GM21786 (cell line): ENCODE data around the gene NTRK3.

Experiments used
- ATAC-seq: cut with Tn5 transposase; IDR thresholded peaks from one replicate; pipeline ENCODE4 v1.9.1; 2021; ENCODE audit not compliant: unreplicated experiment

NTRK3 gene

GRCh38 chr15:88232771-88233201 is 23.8 kb downstream of the NTRK3 start:
- no peak for ATAC-seq

- no peak for ATAC-seq
Measured at GRCh38 chr15:88231909-88232644, 24.5 kb downstream of the NTRK3 start.

GRCh38 chr15:88230823-88231222 is 25.7 kb downstream of the NTRK3 start:
- ATAC-seq, result no peak

- no peak for ATAC-seq
Measured at GRCh38 chr15:88225461-88225860, 31.1 kb downstream of the NTRK3 start.

GRCh38 chr15:88223084-88223483 is 33.5 kb downstream of the NTRK3 start:
- no peak for ATAC-seq

- no peak for ATAC-seq
Measured at GRCh38 chr15:88221836-88222235, 34.7 kb downstream of the NTRK3 start.

GRCh38 chr15:88220443-88221335 is 35.9 kb downstream of the NTRK3 start:
- ATAC-seq, result no peak

- no peak for ATAC-seq
Measured at GRCh38 chr15:88219623-88220022, 36.9 kb downstream of the NTRK3 start.

GRCh38 chr15:88218557-88219221 is 37.9 kb downstream of the NTRK3 start:
- no peak for ATAC-seq

- no peak for ATAC-seq
Measured at GRCh38 chr15:88215066-88215648, 41.4 kb downstream of the NTRK3 start.

GRCh38 chr15:88209111-88209510 is 47.4 kb downstream of the NTRK3 start:
- ATAC-seq, result no peak

- no peak for ATAC-seq
Measured at GRCh38 chr15:88208396-88208795, 48.1 kb downstream of the NTRK3 start.

GRCh38 chr15:88207565-88207964 is 49.0 kb downstream of the NTRK3 start:
- no peak for ATAC-seq

GRCh38 chr15:88204584-88204983 is 52.0 kb downstream of the NTRK3 start:
- no peak for ATAC-seq

GRCh38 chr15:88202231-88202630 is 54.3 kb downstream of the NTRK3 start:
- no peak for ATAC-seq

GRCh38 chr15:88201207-88201606 is 55.3 kb downstream of the NTRK3 start:
- no peak for ATAC-seq

GRCh38 chr15:88196961-88197360 is 59.6 kb downstream of the NTRK3 start:
- no peak for ATAC-seq

- no peak for ATAC-seq
Measured at GRCh38 chr15:88194162-88194561, 62.4 kb downstream of the NTRK3 start.

GRCh38 chr15:88193415-88193814 is 63.1 kb downstream of the NTRK3 start:
- ATAC-seq, result no peak

GRCh38 chr15:88191812-88192165 is 64.8 kb downstream of the NTRK3 start:
- no peak for ATAC-seq

- ATAC-seq, result no peak
Measured at GRCh38 chr15:88190232-88190631, 66.3 kb downstream of the NTRK3 start.
